Measurements from ENCODE around the gene PRKCA.

DNA sequence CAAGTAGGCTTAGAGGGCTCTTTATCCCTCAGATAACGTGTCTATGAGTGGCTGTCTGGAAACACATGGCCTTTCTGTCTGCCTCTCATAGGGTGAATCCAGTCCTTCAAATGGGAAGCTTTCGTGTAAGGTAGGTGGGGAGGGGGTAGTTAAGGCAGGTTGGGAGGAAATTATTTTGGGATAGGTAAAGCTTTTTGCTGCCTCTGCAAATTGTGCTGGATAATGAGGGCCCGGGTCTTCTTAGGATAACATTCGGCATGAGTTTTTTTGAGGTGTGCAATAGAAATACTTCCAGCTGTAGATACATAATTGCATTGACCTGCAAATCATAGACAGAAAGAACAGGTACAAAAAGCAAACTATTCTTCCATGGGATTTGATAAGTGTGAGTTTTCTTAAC lies 189.7 kb downstream of the PRKCA start:
- TF ChIP-seq, protein P1, sequence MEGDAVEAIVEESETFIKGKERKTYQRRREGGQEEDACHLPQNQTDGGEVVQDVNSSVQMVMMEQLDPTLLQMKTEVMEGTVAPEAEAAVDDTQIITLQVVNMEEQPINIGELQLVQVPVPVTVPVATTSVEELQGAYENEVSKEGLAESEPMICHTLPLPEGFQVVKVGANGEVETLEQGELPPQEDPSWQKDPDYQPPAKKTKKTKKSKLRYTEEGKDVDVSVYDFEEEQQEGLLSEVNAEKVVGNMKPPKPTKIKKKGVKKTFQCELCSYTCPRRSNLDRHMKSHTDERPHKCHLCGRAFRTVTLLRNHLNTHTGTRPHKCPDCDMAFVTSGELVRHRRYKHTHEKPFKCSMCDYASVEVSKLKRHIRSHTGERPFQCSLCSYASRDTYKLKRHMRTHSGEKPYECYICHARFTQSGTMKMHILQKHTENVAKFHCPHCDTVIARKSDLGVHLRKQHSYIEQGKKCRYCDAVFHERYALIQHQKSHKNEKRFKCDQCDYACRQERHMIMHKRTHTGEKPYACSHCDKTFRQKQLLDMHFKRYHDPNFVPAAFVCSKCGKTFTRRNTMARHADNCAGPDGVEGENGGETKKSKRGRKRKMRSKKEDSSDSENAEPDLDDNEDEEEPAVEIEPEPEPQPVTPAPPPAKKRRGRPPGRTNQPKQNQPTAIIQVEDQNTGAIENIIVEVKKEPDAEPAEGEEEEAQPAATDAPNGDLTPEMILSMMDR (IDR thresholded peaks at IDR 0.05) = no peak
- TF ChIP-seq POLR2A (IDR thresholded peaks at IDR 0.05) = no peak

Measured in prostate gland (tissue), 2 donors.